KMS-11 (cell line): ENCODE data around the gene KLF2.

ENCODE experiments used
- H2AFZ ChIP-seq: fragments of 200-600 bp; sonication (generic); 2 replicates; pipeline ENCODE4 v1.6.1; 2016; ENCODE audit warnings: antibody characterized with exemption, mixed run types, low read depth
- H3K27ac ChIP-seq: fragments of 200-600 bp; sonication (generic); 2 replicates; pipeline ENCODE4 v1.6.1; 2016; ENCODE audit warnings: mild to moderate bottlenecking, mixed run types
- H3K27me3 ChIP-seq: fragments of 200-600 bp; sonication (generic); 2 replicates; pipeline ENCODE4 v1.6.1; 2017; ENCODE audit warnings: mild to moderate bottlenecking, low read depth, mixed run types, moderate library complexity; ENCODE audit not compliant: insufficient read depth
- H3K36me3 ChIP-seq: fragments of 200-600 bp; sonication (generic); 2 replicates; pipeline ENCODE4 v1.6.1; 2017; ENCODE audit warnings: mild to moderate bottlenecking, mixed run types; ENCODE audit not compliant: insufficient read depth
- H3K4me1 ChIP-seq: fragments of 200-600 bp; sonication (generic); 2 replicates; pipeline ENCODE4 v1.6.1; 2016; ENCODE audit warnings: mild to moderate bottlenecking, low read depth, mixed run types; ENCODE audit not compliant: poor library complexity, severe bottlenecking
- H3K4me2 ChIP-seq: fragments of 200-600 bp; sonication (generic); 2 replicates; pipeline ENCODE4 v1.7.0; 2016; ENCODE audit warnings: mild to moderate bottlenecking, mixed run types
- H3K4me3 ChIP-seq: fragments of 200-600 bp; sonication (generic); IDR thresholded peaks from 2 replicates; pipeline ENCODE4 v1.6.1; 2017; ENCODE audit warnings: low read depth, low read length, mixed read lengths; ENCODE audit not compliant: insufficient read depth
- H3K79me2 ChIP-seq: fragments of 200-600 bp; sonication (generic); 2 replicates; pipeline ENCODE4 v1.6.1; 2016; ENCODE audit warnings: low read depth, mixed run types; ENCODE audit not compliant: insufficient read depth
- H3K9ac ChIP-seq: fragments of 200-600 bp; sonication (generic); 2 replicates; pipeline ENCODE4 v1.6.1; 2016; ENCODE audit warnings: mild to moderate bottlenecking, mixed run types
- H4K20me1 ChIP-seq: fragments of 200-600 bp; sonication (generic); 2 replicates; pipeline ENCODE4 v1.6.1; 2016; ENCODE audit warnings: mild to moderate bottlenecking, mixed run types; ENCODE audit not compliant: insufficient read depth
- CTCF ChIP-seq: fragments of 200-600 bp; sonication (generic); conservative IDR thresholded peaks from 2 replicates; pipeline ENCODE4 v1.6.1; 2017; ENCODE audit warnings: low read depth, mild to moderate bottlenecking, antibody characterized with exemption, low read length, moderate library complexity, mixed read lengths

The KLF2 gene

GRCh38 chr19:16347706-16348105, 23.1 kb downstream of the KLF2 start:
- no peak for TF ChIP-seq CTCF
- no peak overlapping the region for H3K9ac ChIP-seq
- H3K4me2 ChIP-seq: no peak overlapping the region
- H3K4me3 ChIP-seq: no peak overlapping the region
- H3K79me2 ChIP-seq: no peaks in the 10 kb centered on the region
- H3K4me1 ChIP-seq: peaks cover 18% of the 10 kb centered on the region
- H3K27me3 ChIP-seq: no peaks in the 10 kb centered on the region
- no peak overlapping the region for H3K27ac ChIP-seq
- H4K20me1 ChIP-seq: no peaks in the 10 kb centered on the region
- H2AFZ ChIP-seq: no peak overlapping the region
- no peaks in the 10 kb centered on the region for H3K36me3 ChIP-seq

- H2AFZ ChIP-seq: no peak overlapping the region
- no peaks in the 10 kb centered on the region for H4K20me1 ChIP-seq
- H3K79me2 ChIP-seq: no peaks in the 10 kb centered on the region
- H3K4me3 ChIP-seq: no peak overlapping the region
- no peak for TF ChIP-seq CTCF
- H3K27me3 ChIP-seq: no peaks in the 10 kb centered on the region
- peaks cover 9% of the 10 kb centered on the region for H3K4me1 ChIP-seq
- H3K4me2 ChIP-seq: no peak overlapping the region
- no peaks in the 10 kb centered on the region for H3K36me3 ChIP-seq
- no peak overlapping the region for H3K9ac ChIP-seq
- no peak overlapping the region for H3K27ac ChIP-seq
Observed at GRCh38 chr19:16349551-16350152, 25.0 kb downstream of the KLF2 start.

GRCh38 chr19:16351133-16351809, 26.6 kb downstream of the KLF2 start:
- Histone ChIP-seq H3K27ac (peak overlapping the region; percentile 18; the same call in 1 of the 2 replicates), H3K9ac (no peak overlapping the region)

GRCh38 chr19:16355293-16356043, 30.8 kb downstream of the KLF2 start:
- Histone ChIP-seq H3K4me2 (no peak overlapping the region), H3K4me3 (no peak overlapping the region), H3K9ac (no peak overlapping the region), H4K20me1 (no peaks in the 10 kb centered on the region), H3K27me3 (no peaks in the 10 kb centered on the region), H3K79me2 (no peaks in the 10 kb centered on the region), H3K4me1 (peaks cover 13% of the 10 kb centered on the region), H3K36me3 (no peaks in the 10 kb centered on the region), H2AFZ (no peak overlapping the region), H3K27ac (no peak overlapping the region)
- no peak for TF ChIP-seq CTCF

More at GRCh38 chr19:16351133-16351809, 26.6 kb downstream of the KLF2 start:
- Histone ChIP-seq H3K27me3 (no peaks in the 10 kb centered on the region), H3K4me2 (peak overlapping the region; percentile 30; the same call in 1 of the 2 replicates), H2AFZ (no peak overlapping the region), H3K79me2 (no peaks in the 10 kb centered on the region), H3K4me1 (peaks cover 9% of the 10 kb centered on the region), H3K4me3 (no peak overlapping the region), H4K20me1 (no peaks in the 10 kb centered on the region), H3K36me3 (no peaks in the 10 kb centered on the region)
- TF ChIP-seq CTCF: no peak
